HEK293 (cell line): Measurements from ENCODE around the gene NXNL2.
A peak's percentile ranks its signal among the peaks of the same experiment; 100 is the strongest.

Experiments used
- CTCF ChIA-PET: fragments of 350-600 bp; formaldehyde crosslinking; extraction: SDS; loops from one replicate; lab custom pipeline; 2021; ENCODE audit warnings: antibody characterized with exemption; lab: Yijun Ruan, JAX
- POLR2A ChIA-PET: fragments of 300-600 bp; formaldehyde crosslinking; extraction: SDS; loops from one replicate; lab custom pipeline; 2020; ENCODE audit warnings: antibody characterized with exemption, inconsistent platforms; lab: Yijun Ruan, JAX
- H3K27ac ChIP-seq: fragments of 200-500 bp; sonication (Bioruptor generic); 2 replicates; pipeline ENCODE4 v1.5.1; 2014; ENCODE audit warnings: low read depth, low read length, control low read depth, inconsistent platforms; ENCODE audit errors: extremely low read depth
- H3K36me3 ChIP-seq, 2 experiments: fragments of 200-500 bp in 1 of 2; sonication (Bioruptor generic) in 1 of 2; 1 replicate in 1 of 2; 2 replicates in 1 of 2; pipeline ENCODE4 v1.5.1; 2014 to 2017; ENCODE audit warnings: inconsistent platforms in 2 of 2, low read length in 2 of 2; ENCODE audit not compliant: control insufficient read depth in 2 of 2, insufficient read depth in 1 of 2
- H3K4me1 ChIP-seq: fragments of 200-500 bp; sonication (Bioruptor generic); 2 replicates; pipeline ENCODE4 v1.5.1; 2014; ENCODE audit warnings: mild to moderate bottlenecking, low read length, inconsistent platforms; ENCODE audit not compliant: control insufficient read depth, insufficient read depth
- H3K4me3 ChIP-seq: 2 replicates; pipeline ENCODE4 v1.5.1; 2011; ENCODE audit warnings: low read depth, mild to moderate bottlenecking, control low read depth, low read length, moderate library complexity
- H3K9me3 ChIP-seq: fragments of 200-500 bp; sonication (Bioruptor generic); 2 replicates; pipeline ENCODE4 v1.5.1; 2014; ENCODE audit warnings: low read depth, low read length, inconsistent platforms; ENCODE audit not compliant: control insufficient read depth, insufficient read depth
- KLF16 ChIP-seq: fragments of 450-650 bp; formaldehyde crosslinking; IDR thresholded peaks from 2 replicates; pipeline ENCODE4 v1.5.1; 2017; ENCODE audit warnings: missing biosample characterization, missing genetic modification characterization
- KLF17 ChIP-seq: fragments of 450-650 bp; formaldehyde crosslinking; IDR thresholded peaks from 2 replicates; pipeline ENCODE4 v1.5.1; 2016; ENCODE audit warnings: missing biosample characterization, missing genetic modification characterization
- MEIS1 ChIP-seq: sonication (generic); formaldehyde crosslinking; IDR thresholded peaks from 2 replicates; pipeline ENCODE4 v1.8.1; 2022; ENCODE audit warnings: missing genetic modification reagents, mild to moderate bottlenecking, borderline replicate concordance
- PRDM6 ChIP-seq: fragments of 450-650 bp; formaldehyde crosslinking; IDR thresholded peaks from 2 replicates; pipeline ENCODE4 v1.5.1; 2017; ENCODE audit warnings: missing biosample characterization, missing genetic modification characterization
- SALL2 ChIP-seq: fragments of 450-650 bp; formaldehyde crosslinking; IDR thresholded peaks from 2 replicates; pipeline ENCODE4 v1.5.0; 2017; ENCODE audit warnings: missing biosample characterization, mild to moderate bottlenecking, missing genetic modification characterization, borderline replicate concordance
- ZBTB1 ChIP-seq: fragments of 450-650 bp; formaldehyde crosslinking; IDR thresholded peaks from 2 replicates; pipeline ENCODE4 v1.5.1; 2016; ENCODE audit warnings: missing biosample characterization, missing genetic modification characterization
- ZBTB48 ChIP-seq: fragments of 450-650 bp; formaldehyde crosslinking; IDR thresholded peaks from 2 replicates; pipeline ENCODE4 v1.5.1; 2016; ENCODE audit warnings: missing biosample characterization, missing genetic modification characterization
- ZNF169 ChIP-seq: fragments of 450-650 bp; formaldehyde crosslinking; IDR thresholded peaks from 2 replicates; pipeline ENCODE4 v1.5.1; 2016; ENCODE audit warnings: missing biosample characterization, missing genetic modification characterization
- ZNF184 ChIP-seq: fragments of 450-650 bp; IDR thresholded peaks from 2 replicates; pipeline ENCODE4 v1.5.1; 2018; ENCODE audit warnings: missing biosample characterization, mild to moderate bottlenecking, missing genetic modification characterization
- ZNF335 ChIP-seq: fragments of 450-650 bp; formaldehyde crosslinking; conservative IDR thresholded peaks from 2 replicates; pipeline ENCODE4 v1.5.1; 2016; ENCODE audit warnings: missing biosample characterization, missing genetic modification characterization
- ZNF341 ChIP-seq: fragments of 450-650 bp; formaldehyde crosslinking; IDR thresholded peaks from 2 replicates; pipeline ENCODE4; 2016; ENCODE audit warnings: low read depth, missing biosample characterization, missing genetic modification characterization
- ZNF426 ChIP-seq: fragments of 450-650 bp; formaldehyde crosslinking; IDR thresholded peaks from 2 replicates; pipeline ENCODE4 v1.5.1; 2017; ENCODE audit warnings: missing biosample characterization, missing genetic modification characterization, mild to moderate bottlenecking, inconsistent platforms, moderate library complexity
- ZNF555 ChIP-seq: fragments of 450-650 bp; formaldehyde crosslinking; conservative IDR thresholded peaks from 2 replicates; pipeline ENCODE4 v1.5.1; 2017; ENCODE audit warnings: missing biosample characterization, mild to moderate bottlenecking, missing genetic modification characterization, inconsistent platforms
- ZNF561 ChIP-seq: fragments of 450-650 bp; IDR thresholded peaks from 2 replicates; pipeline ENCODE4 v1.5.1; 2018; ENCODE audit warnings: missing biosample characterization, missing genetic modification characterization, borderline replicate concordance
- ZNF596 ChIP-seq: fragments of 450-650 bp; IDR thresholded peaks from 2 replicates; pipeline ENCODE4 v1.5.0; 2018; ENCODE audit warnings: missing biosample characterization, mild to moderate bottlenecking, missing genetic modification characterization, moderate library complexity
- ZNF660 ChIP-seq: fragments of 450-650 bp; IDR thresholded peaks from 2 replicates; pipeline ENCODE4 v1.5.1; 2018; ENCODE audit warnings: missing biosample characterization, mild to moderate bottlenecking, missing genetic modification characterization
- ZNF677 ChIP-seq: fragments of 450-650 bp; IDR thresholded peaks from 2 replicates; pipeline ENCODE4 v1.5.0; 2018; ENCODE audit warnings: missing biosample characterization, mild to moderate bottlenecking, missing genetic modification characterization, moderate library complexity
- ZNF768 ChIP-seq: fragments of 450-650 bp; formaldehyde crosslinking; IDR thresholded peaks from 2 replicates; pipeline ENCODE4 v1.5.1; 2018; ENCODE audit warnings: missing biosample characterization, mild to moderate bottlenecking, missing genetic modification characterization
- ZNF776 ChIP-seq: fragments of 450-650 bp; formaldehyde crosslinking; IDR thresholded peaks from 2 replicates; pipeline ENCODE4 v1.5.0; 2017; ENCODE audit warnings: missing biosample characterization, missing genetic modification characterization, borderline replicate concordance

The NXNL2 gene

GRCh38 chr9:88572684-88573083 is 37.7 kb downstream of the NXNL2 start:
- CTCF ChIA-PET: interaction anchor here (0.6 kb wide), 2 partner anchors 97 to 623 kb away, joined by 3 read pairs; no protein-coding TSS in a partner anchor
- POLR2A ChIA-PET: interaction anchor here (0.7 kb wide), 1 partner anchor 35 kb away, joined by 4 read pairs; no protein-coding TSS in a partner anchor

GRCh38 chr9:88574953-88575352 is 40.0 kb downstream of the NXNL2 start:
- no peak overlapping the region for H3K4me3 ChIP-seq
- no peak overlapping the region for H3K27ac ChIP-seq
- TF ChIP-seq ZBTB1: no peak
- no peaks in the 10 kb centered on the region for H3K4me1 ChIP-seq
- H3K36me3 ChIP-seq: no peaks in the 10 kb centered on the region
- H3K9me3 ChIP-seq: no peaks in the 10 kb centered on the region
- CTCF ChIA-PET: interaction anchor here (0.6 kb wide), 1 partner anchor 10 kb away, joined by 5 read pairs; no protein-coding TSS in a partner anchor
- POLR2A ChIA-PET: no interaction called here

More at GRCh38 chr9:88572684-88573083, 37.7 kb downstream of the NXNL2 start:
- H3K4me1 ChIP-seq: no peaks in the 10 kb centered on the region
- no peak overlapping the region for H3K27ac ChIP-seq
- H3K4me3 ChIP-seq: no peak overlapping the region
- TF ChIP-seq ZNF660 (tag by site-specific recombination): no peak
- TF ChIP-seq ZBTB48 (tag by site-specific recombination): no peak
- no peaks in the 10 kb centered on the region for H3K9me3 ChIP-seq
- no peaks in the 10 kb centered on the region for H3K36me3 ChIP-seq

GRCh38 chr9:88577256-88578120 is 42.5 kb downstream of the NXNL2 start:
- no peaks in the 10 kb centered on the region for H3K36me3 ChIP-seq
- ChIA-PET POLR2A (no interaction called here), CTCF (interaction anchor here (1.3 kb wide), 1 partner anchor 16 kb away, joined by 4 read pairs; no protein-coding TSS in a partner anchor)
- TF ChIP-seq ZNF776 (tag by site-specific recombination): no peak
- no peak for TF ChIP-seq KLF17
- TF ChIP-seq SALL2 (tag by site-specific recombination): no peak
- no peak for TF ChIP-seq ZNF184 (tag by site-specific recombination)
- no peak for TF ChIP-seq PRDM6 (tag by site-specific recombination)
- TF ChIP-seq ZNF677 (tag by site-specific recombination): no peak
- no peak for TF ChIP-seq ZNF561
- TF ChIP-seq KLF16 (tag by site-specific recombination): no peak
- peak; percentile 86 for TF ChIP-seq ZNF596
- no peaks in the 10 kb centered on the region for H3K9me3 ChIP-seq
- H3K4me3 ChIP-seq: no peak overlapping the region
- H3K4me1 ChIP-seq: no peaks in the 10 kb centered on the region
- no peak overlapping the region for H3K27ac ChIP-seq

GRCh38 chr9:88578121-88579049 is 43.4 kb downstream of the NXNL2 start:
- no peaks in the 10 kb centered on the region for H3K9me3 ChIP-seq
- H3K4me3 ChIP-seq: no peak overlapping the region
- ChIA-PET CTCF (interaction anchor here (0.6 to 1.5 kb wide), 14 partner anchors 7 to 627 kb away, joined by 3 to 6 read pairs (median 3); no protein-coding TSS in a partner anchor), POLR2A (no interaction called here)
- H3K27ac ChIP-seq: no peak overlapping the region
- no peaks in the 10 kb centered on the region for H3K4me1 ChIP-seq
- H3K36me3 ChIP-seq: no peaks in the 10 kb centered on the region
- TF ChIP-seq ZNF335: peak; percentile 21; the same call in 1 of the 2 replicates
- no peak for TF ChIP-seq ZNF555 (tag by site-specific recombination)
- no peak for TF ChIP-seq ZNF426 (tag by site-specific recombination)
- no peak for TF ChIP-seq ZNF768 (tag by site-specific recombination)
- no peak for TF ChIP-seq ZNF169 (tag by site-specific recombination)
- TF ChIP-seq MEIS1 (CRISPR knock-in tag): no peak
- TF ChIP-seq ZNF341: no peak
